ENCODE data around the gene FRMPD4.

FRMPD4 gene

GRCh38 chrX:12396584-12396983 lies 258.3 kb downstream of the FRMPD4 start:
- no peak for DNase-seq (ENCODE audit: low spot score)
- TF ChIP-seq CTCF (IDR thresholded peaks at IDR 0.05; ENCODE audit: extremely low read depth, insufficient read depth, missing control alignments) = no peak
- in situ Hi-C loops (cut with MboI; ENCODE audit: low pct_unique_long_range_greater_than_20kb, low sequenced_read_pairs, unreplicated experiment) = no loop called here

GRCh38 chrX:12400218-12400617 lies 261.9 kb downstream of the FRMPD4 start:
- DNase-seq (ENCODE audit: low spot score) = no peak
- in situ Hi-C loops (cut with MboI; ENCODE audit: low pct_unique_long_range_greater_than_20kb, low sequenced_read_pairs, unreplicated experiment) = no loop called here
- TF ChIP-seq CTCF (IDR thresholded peaks at IDR 0.05; ENCODE audit: extremely low read depth, insufficient read depth, missing control alignments) = no peak

GRCh38 chrX:12401252-12401651 lies 263.0 kb downstream of the FRMPD4 start:
- DNase-seq (ENCODE audit: low spot score) = no peak
- in situ Hi-C loops (cut with MboI; ENCODE audit: low pct_unique_long_range_greater_than_20kb, low sequenced_read_pairs, unreplicated experiment) = no loop called here
- no peak for TF ChIP-seq CTCF (IDR thresholded peaks at IDR 0.05; ENCODE audit: extremely low read depth, insufficient read depth, missing control alignments)

- in situ Hi-C loops (cut with MboI; ENCODE audit: low pct_unique_long_range_greater_than_20kb, low sequenced_read_pairs, unreplicated experiment) = no loop called here
- no peak for TF ChIP-seq CTCF (IDR thresholded peaks at IDR 0.05; ENCODE audit: extremely low read depth, insufficient read depth, missing control alignments)
- no peak for DNase-seq (ENCODE audit: low spot score)
Observed at GRCh38 chrX:12403474-12404082, 265.3 kb downstream of the FRMPD4 start.

GRCh38 chrX:12405306-12405705 lies 267.0 kb downstream of the FRMPD4 start:
- TF ChIP-seq CTCF (IDR thresholded peaks at IDR 0.05; ENCODE audit: extremely low read depth, insufficient read depth, missing control alignments) = no peak
- in situ Hi-C loops (cut with MboI; ENCODE audit: low pct_unique_long_range_greater_than_20kb, low sequenced_read_pairs, unreplicated experiment) = no loop called here
- no peak for DNase-seq (ENCODE audit: low spot score)

- no peak for TF ChIP-seq CTCF (IDR thresholded peaks at IDR 0.05; ENCODE audit: extremely low read depth, insufficient read depth, missing control alignments)
- no peak for DNase-seq (ENCODE audit: low spot score)
- in situ Hi-C loops (cut with MboI; ENCODE audit: low pct_unique_long_range_greater_than_20kb, low sequenced_read_pairs, unreplicated experiment) = no loop called here
Observed at GRCh38 chrX:12410523-12410922, 272.2 kb downstream of the FRMPD4 start.

GRCh38 chrX:12411831-12412230 lies 273.6 kb downstream of the FRMPD4 start:
- no peak for DNase-seq (ENCODE audit: low spot score)
- in situ Hi-C loops (cut with MboI; ENCODE audit: low pct_unique_long_range_greater_than_20kb, low sequenced_read_pairs, unreplicated experiment) = no loop called here
- no peak for TF ChIP-seq CTCF (IDR thresholded peaks at IDR 0.05; ENCODE audit: extremely low read depth, insufficient read depth, missing control alignments)
